Measurements from ENCODE around the gene PPIH.
"Not testable (repeated sequence)": the region's sequence is repeated elsewhere in the genome, so short reads cannot be mapped to it uniquely, and the experiment has no call there.

Gene PPIH

DNA sequence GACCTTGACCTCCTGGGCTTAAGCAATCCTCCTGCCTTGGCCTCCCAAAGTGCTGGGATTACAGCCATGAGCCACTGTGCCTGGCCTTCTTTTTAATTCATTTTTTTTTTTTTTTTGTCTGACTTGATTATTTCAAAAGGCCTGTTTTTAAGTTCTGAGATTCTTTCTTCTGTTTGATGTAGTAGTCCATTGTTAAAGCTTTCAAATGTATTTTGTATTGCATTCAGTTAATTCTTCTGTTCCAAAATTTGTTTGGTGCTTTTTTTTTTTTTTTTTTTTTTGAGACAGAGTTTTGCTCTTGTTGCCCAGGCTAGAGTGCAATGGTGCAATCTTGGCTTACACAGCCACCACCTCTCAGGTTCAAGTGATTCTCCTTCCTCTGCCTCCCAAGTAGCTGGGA lies 56.2 kb downstream of the PPIH start:
- not testable (repeated sequence) for H3K9me3 ChIP-seq (ENCODE audit: control insufficient read depth, low read depth, low read length); H3K27me3 ChIP-seq (ENCODE audit: control insufficient read depth, insufficient read depth, low read length); H3K9ac ChIP-seq (ENCODE audit: low read length); H3K27ac ChIP-seq (ENCODE audit: low read length); H3K4me3 ChIP-seq (ENCODE audit: low read length); H3K36me3 ChIP-seq (ENCODE audit: control insufficient read depth, low read depth, low read length); H3K4me1 ChIP-seq (ENCODE audit: control insufficient read depth, low read depth, low read length)

DNA sequence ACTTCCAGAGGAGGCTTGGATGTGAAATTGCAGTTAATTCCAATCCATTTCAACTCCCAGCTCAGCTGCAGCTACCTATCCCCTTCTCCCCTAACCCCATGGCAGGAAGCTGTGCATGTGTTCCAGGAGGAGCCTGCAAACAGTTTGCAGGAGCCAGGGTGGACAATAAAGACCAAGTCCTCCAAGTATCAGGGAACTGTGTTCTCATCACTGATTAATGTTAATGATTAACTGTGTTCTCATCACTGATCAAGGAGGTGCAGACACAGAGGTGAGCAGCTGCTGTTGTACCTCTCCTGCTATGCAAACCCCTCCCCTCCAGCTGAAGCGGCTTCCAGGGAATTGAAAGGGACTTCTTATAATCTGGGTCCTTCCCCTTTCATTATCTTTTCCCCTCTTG lies 62.6 kb downstream of the PPIH start:
- Histone ChIP-seq H3K9ac (ENCODE audit: low read length) (no peak overlapping the region), H3K4me3 (ENCODE audit: low read length) (no peak overlapping the region), H3K9me3 (ENCODE audit: control insufficient read depth, low read depth, low read length) (no peaks in the 10 kb centered on the region), H3K4me1 (ENCODE audit: control insufficient read depth, low read depth, low read length) (no peaks in the 10 kb centered on the region), H3K27ac (ENCODE audit: low read length) (no peak overlapping the region), H3K36me3 (ENCODE audit: control insufficient read depth, low read depth, low read length) (no peaks in the 10 kb centered on the region), H3K27me3 (ENCODE audit: control insufficient read depth, insufficient read depth, low read length) (no peaks in the 10 kb centered on the region)

- Histone ChIP-seq H3K27me3 (ENCODE audit: control insufficient read depth, insufficient read depth, low read length) (no peaks in the 10 kb centered on the region), H3K27ac (ENCODE audit: low read length) (no peak overlapping the region), H3K9ac (ENCODE audit: low read length) (no peak overlapping the region), H3K9me3 (ENCODE audit: control insufficient read depth, low read depth, low read length) (no peaks in the 10 kb centered on the region), H3K36me3 (ENCODE audit: control insufficient read depth, low read depth, low read length) (no peaks in the 10 kb centered on the region), H3K4me3 (ENCODE audit: low read length) (no peak overlapping the region), H3K4me1 (ENCODE audit: control insufficient read depth, low read depth, low read length) (no peaks in the 10 kb centered on the region)
Observed at GRCh38 chr1:42721926-42722325, 63.7 kb downstream of the PPIH start.

- H3K36me3 ChIP-seq (ENCODE audit: control insufficient read depth, low read depth, low read length); H3K4me1 ChIP-seq (ENCODE audit: control insufficient read depth, low read depth, low read length); H3K4me3 ChIP-seq (ENCODE audit: low read length); H3K9ac ChIP-seq (ENCODE audit: low read length); H3K27me3 ChIP-seq (ENCODE audit: control insufficient read depth, insufficient read depth, low read length); H3K9me3 ChIP-seq (ENCODE audit: control insufficient read depth, low read depth, low read length); H3K27ac ChIP-seq (ENCODE audit: low read length): not testable (repeated sequence)
Observed at GRCh38 chr1:42722403-42722802, 64.2 kb downstream of the PPIH start.

DNA sequence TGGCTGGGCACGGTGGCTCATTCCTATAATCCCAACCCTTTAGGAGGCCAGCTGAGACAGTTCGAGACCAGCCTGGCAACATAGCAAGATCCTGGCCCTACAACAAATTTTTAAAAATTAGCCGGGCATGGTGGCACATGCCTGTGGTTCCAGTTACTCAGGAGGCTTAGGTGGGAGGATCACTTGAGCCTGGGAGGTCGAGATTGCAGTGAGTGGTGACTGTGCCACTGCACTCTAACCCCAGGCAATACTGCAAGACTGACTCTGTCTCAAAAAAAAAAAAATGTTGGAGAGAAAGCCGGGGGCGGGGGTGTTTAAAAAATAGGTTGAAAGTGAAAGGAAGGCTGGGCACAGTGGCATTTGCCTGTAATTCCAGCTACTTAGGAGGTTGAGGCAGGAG lies 65.3 kb downstream of the PPIH start:
- no peak overlapping the region for H3K4me3 ChIP-seq (ENCODE audit: low read length)
- H3K36me3 ChIP-seq (ENCODE audit: control insufficient read depth, low read depth, low read length), result no peaks in the 10 kb centered on the region

GRCh38 chr1:42725820-42726219 lies 67.6 kb downstream of the PPIH start:
- H3K9ac ChIP-seq (ENCODE audit: low read length); H3K9me3 ChIP-seq (ENCODE audit: control insufficient read depth, low read depth, low read length); H3K4me1 ChIP-seq (ENCODE audit: control insufficient read depth, low read depth, low read length); H3K36me3 ChIP-seq (ENCODE audit: control insufficient read depth, low read depth, low read length); H3K27me3 ChIP-seq (ENCODE audit: control insufficient read depth, insufficient read depth, low read length); H3K4me3 ChIP-seq (ENCODE audit: low read length); H3K27ac ChIP-seq (ENCODE audit: low read length): not testable (repeated sequence)

More for the DNA sequence above, 65.3 kb downstream of the PPIH start:
- no peaks in the 10 kb centered on the region for H3K27me3 ChIP-seq (ENCODE audit: control insufficient read depth, insufficient read depth, low read length)
- no peaks in the 10 kb centered on the region for H3K4me1 ChIP-seq (ENCODE audit: control insufficient read depth, low read depth, low read length)
- H3K9ac ChIP-seq (ENCODE audit: low read length), result no peak overlapping the region
- no peak overlapping the region for H3K27ac ChIP-seq (ENCODE audit: low read length)
- no peaks in the 10 kb centered on the region for H3K9me3 ChIP-seq (ENCODE audit: control insufficient read depth, low read depth, low read length)
